Stimulated activated CD4-positive, alpha-beta T cell treated with anti-CD3 and anti-CD28 coated beads, TNF-alpha, amount 100 ng/mL, for 4 hours (primary cell): ENCODE measurements around the gene PPA2.
"Not testable (repeated sequence)": the region's sequence is repeated elsewhere in the genome, so short reads cannot be mapped to it uniquely, and the experiment has no call there.

Experiments used
- DNase-seq, 3 experiments: peaks; one replicate each; pipeline ENCODE4 v3.0.0-alpha.2; 2020; ENCODE audit warnings: low read depth in 3 of 3

The PPA2 gene

DNA sequence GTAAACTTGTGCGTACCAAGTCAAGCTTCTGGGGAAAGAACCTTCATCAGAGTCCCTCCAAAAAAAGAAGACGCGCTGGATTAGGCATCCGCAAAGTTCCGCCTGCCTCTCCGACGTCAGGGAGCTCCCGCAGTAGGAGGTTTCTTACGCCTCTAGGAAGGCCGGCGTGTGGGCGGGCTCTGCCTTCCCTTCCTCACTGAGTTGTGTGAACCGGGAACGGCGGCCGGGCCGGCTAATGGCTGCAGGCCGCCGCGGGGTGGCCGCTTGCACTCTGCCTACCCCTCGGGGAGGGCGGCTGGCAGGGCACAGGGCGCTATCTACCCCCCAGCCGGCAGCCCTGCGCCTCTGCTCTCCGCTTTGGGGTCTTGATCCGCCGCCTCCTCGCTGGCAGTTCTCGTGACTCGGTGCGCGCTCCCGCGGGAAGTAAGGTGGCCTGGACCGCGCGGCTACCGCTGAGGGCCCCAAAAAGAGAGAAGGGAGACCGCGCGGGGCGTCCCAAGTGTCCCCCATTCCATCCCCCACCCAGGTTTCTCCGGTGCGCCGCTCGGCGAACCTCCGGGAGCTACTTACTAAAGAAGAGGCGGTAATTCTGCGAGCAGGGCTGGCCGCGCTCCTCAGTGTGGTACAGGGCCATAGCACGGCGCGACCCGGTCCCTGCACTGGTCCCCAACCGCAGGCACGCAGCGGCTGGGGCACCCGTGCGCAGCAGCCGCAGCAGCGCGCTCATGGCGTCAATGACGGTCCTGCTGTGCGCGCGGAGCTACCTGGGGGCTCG lies at the start of gene PPA2:
TSS of gene PPA2 (minus strand) at position 739 of the 775 bp plus-strand sequence. CDS start at position 727, 12 bp downstream.
- DNase-seq = peak; percentile 53 to 66 (median 62)

DNA sequence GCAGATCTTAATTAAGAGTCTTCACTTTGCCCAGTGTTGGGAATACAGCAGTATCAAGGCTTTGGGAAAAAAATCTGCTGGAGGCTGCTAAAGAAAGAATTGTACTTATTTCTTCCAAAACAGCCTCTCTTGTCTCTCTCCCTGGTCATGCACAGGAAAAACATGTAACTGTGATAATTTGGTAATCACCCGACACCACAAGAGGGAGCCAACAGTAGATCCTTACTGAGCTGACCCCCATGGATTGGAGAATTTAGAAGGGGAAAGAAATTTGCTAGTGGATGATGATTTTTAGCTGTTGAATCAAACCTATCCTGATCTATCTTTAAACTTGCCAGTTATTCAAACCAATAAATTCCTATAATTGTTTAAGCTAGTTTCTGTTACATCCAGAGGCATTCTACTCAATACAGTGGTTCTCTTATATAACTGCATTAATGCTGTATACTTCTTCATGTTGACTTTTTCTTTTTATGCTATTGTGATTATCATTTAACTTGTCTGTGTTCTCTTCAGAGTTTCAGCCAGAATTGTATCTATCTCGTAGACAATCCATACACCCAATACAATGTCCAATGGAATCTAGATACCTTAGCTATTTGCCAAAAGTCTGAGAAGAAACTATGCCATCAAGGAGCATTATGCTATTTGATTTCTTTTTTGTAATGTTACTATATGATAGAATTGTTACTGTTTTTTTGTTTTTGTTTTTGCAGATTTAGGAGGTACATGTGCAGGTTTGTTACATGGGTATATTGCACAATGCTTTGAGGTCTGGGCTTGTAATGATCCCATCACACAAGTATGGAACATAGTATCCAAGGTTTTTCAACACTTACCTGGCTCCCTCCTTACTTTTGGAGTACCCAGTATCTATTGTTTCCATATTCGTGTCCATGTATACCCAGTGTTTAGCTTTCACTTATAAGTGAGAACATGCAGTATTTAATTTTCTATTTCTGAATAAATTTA lies 47.2 kb upstream of the PPA2 start:
- no peak for DNase-seq

DNA sequence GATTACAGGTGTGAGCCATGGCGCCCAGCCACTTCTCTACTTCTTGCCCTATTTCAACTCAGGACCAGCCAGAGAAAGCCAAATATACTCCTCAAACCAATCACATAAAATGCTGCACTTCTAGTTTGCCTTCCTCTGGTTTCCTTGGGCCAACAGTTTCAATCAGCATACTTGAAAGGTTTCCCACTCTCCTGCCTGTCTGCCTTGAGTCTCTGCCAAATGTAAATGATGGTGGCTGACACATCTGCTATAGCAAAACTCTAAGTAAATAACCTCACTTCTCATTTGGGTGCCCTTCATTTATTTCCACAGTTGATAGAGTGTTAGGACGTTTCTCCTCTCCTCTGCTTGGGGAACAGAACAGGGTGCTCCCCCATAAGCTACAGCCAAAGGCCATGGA lies 36.4 kb upstream of the PPA2 start:
- no peak for DNase-seq

DNA sequence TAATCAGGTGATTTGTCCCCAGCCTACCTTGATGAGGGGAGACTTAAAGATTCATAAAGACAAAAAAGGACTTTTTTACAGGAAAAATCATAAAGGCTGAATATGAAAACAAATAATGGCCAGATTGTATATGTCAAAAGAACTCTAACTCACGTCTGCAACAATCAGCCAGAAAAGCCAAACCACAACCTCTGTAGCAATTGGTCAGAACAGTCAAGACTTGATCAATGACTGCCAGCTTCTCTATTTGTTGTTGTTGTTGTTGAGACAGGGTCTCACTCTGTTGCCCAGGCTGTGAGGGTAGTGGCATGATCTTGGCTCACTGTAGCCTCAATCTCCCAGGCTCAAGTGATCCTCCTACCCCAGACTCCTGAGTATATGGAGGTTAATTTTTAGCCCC lies 35.9 kb upstream of the PPA2 start:
- DNase-seq = no peak

DNA sequence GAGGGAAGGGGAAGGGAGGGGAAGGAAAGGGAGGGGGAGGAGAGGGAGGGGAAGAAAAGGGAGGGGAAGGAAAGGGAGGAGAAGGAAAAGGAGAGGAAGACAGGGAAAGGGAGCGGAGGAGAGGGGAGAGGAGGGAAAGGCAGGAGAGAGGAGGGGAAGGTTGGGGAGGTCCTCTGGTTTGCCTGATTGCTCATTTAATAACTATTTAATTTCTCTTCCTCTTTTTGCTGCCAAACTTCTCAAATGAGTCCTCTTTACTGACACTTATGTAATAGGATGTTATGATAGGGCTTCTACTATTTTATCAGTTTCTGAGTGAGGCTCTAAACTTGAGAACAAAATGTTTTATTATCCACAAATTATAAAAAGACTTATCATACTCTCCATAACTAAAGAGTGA lies 35.4 kb upstream of the PPA2 start:
- DNase-seq = no peak

DNA sequence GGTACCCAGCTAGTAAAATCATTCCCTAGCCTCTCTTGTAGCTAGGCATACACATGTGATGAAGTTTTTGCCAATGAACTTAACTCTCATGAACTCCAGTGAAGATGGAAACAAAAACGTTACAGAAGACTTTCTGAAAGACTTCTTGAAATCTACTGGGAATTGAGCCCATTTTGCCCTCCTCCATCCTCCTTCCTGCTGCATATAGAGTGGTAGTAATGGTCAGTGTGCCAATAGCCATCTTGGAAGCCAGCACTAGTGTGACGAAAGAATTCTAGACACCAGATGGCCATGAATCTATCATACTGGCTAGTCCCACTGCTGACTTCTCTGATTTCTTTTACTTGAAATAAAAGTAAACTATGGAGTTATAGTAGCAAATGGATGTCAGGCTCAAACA lies 30.9 kb upstream of the PPA2 start:
- DNase-seq = no peak

DNA sequence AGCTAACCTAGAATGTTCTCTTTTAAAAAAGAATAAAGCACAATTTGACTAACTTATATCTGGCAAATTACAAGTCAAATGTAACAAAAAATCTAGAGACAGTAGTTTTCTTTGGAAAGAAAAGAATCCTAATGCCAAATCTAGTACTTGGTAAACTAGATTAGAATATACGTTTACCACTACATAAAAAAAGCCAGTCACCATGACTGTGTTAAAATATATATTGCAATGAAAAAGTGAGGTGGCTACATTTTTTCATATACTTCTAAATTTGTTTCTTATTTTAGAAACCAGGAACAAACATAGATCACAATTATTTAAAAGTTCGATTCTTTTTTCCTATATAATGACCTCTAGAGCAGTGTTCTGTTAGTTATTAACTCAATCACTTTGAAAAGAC lies 29.6 kb upstream of the PPA2 start:
- no peak for DNase-seq

DNA sequence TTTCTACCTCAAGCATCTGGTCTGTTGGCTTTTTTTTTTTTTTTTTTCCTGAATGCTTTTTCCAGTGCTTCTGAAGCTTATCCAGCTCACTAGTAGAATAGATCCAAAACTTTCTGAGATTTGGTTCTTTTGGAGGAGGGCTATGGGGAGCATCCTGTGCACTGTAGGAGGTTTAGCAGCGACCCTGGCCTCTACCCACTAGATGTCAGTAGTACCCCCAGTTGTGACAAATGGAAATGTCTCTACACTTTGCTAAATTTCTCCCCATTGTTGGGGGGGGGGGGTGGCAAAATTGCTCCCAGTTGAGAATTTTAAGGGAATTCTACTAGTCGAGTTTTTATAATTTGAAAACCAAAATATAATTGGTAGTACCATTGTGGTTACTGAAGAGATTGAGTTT lies 23.0 kb upstream of the PPA2 start:
- no peak for DNase-seq

DNA sequence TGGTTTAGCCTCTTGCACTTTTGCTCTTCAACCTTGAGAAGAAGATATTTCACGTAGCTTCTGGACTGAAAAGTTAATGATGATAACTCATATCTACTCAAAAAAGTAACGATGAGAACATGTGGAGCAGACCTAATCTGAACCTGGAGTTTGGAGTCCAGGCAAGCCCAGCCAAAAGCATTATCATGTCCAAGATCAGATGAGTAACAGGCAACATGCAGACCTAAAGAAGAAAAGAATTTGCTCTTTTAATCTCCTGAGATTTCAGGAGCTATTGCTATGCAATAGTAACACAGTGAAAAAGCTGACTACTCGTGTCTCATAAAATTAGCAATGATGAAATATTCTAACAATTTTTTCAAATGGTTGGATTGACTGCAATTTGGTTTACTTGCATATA lies 21.8 kb upstream of the PPA2 start:
- no peak for DNase-seq

DNA sequence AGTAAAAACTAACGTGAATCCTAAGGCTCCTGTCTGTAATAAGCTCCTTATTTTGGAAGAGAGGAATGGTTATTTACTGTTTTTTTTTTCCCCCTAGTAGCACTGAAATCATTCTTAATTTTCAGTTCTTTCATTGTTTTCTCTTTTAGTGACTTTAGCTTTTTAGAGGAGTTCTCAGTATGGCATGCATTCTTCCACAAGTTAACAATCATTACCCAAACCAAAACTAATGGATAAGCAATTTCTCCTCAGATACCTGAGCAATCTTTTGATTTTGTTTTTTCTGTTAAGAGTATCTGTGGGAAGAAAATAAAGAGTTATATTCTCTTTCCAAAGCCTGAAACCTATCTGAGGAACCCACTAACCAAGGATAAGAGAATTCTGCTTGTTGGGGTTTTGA lies 16.7 kb upstream of the PPA2 start:
- no peak for DNase-seq

DNA sequence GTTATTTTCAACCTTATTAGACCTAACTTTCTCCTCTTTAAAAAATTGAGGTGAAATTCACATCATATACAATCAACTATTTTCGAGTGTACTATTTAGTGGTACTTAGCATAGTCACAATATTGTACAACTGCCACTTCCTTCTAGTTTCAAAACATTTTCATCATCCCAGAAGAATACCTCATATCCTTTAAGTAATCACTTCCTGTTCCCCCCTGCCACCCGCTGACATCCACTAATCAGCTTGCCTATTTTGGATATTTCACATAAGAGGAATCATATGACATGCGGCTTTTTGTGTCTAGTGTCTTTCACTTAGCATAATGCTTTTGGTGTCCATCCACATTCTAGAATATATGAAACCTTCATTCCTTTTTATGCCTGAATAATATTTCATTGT lies 10.0 kb upstream of the PPA2 start:
- DNase-seq = no peak

DNA sequence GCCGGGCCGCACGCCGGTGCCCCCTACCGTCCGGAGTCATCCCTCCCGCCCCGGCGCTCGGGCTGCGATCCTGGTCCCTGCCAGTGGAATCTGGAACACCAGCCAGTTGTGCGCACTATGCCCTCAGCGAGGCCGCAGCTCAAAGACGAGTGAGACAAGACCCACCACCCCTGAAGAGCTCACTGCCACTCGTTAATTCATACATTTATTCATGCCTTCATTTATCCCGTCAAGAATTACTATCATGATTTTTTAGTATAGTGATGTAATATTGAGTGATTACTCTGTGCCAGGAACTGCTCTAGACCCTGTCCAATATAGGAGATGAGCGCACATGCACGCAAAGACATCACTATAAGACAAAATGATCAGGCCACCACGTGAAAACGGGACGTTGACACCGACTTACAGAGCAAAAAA lies 247 bp upstream of the PPA2 start:
- peak in 2 of 3 experiments; percentile 70 to 75 for DNase-seq

DNA sequence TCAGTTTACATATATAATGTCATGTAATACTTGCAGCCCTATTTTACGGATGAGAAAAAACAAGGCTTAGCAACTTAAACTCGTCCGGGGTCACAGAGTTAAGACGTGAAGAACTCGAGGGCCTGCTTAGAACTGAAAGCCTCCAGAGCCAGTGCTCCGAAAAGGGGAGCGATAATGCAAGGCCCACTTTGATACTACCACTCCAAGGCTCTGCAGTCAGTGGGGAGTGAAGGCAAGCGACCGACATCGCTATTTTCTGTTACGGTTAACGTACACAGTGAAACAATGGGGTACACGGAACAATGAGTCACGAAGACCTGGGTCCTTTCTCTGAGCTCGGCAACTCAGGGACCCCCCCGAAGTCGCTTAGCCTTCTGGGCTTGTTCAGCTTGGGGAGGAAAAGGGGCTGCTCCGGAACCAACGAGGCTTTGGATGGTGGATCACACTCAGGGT lies 965 bp downstream of the PPA2 start:
- DNase-seq = peak in 1 of 3 experiments; percentile 40

DNA sequence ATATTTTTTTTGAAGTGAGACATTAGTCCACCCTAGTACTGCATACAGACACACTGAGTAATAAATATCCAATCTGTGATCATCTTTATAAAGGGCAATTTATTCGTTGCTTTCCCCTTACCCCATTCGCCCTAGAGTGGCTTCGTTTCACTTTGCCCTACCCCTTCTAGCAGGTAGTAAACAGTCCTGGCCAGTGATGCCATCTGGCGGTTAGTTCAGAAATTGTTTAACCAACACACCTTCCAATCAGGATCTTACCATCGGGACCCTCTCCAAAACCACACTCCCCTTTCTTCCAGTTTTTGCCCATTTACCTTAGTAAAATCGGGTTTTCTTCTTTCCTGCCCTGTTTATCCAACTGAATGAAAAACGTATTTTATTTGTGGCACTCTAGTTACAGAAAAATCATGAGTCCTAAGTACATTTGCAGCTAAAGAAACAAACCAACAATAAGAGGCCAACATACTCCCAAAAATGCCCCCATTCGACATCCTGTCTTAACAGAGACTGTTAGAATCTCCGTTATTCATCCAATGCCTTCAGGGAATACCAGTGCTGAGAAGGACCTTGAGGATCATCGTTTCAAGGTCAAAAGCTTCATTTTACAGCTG lies 2.2 kb downstream of the PPA2 start:
- peak; percentile 18 to 48 (median 42) for DNase-seq

DNA sequence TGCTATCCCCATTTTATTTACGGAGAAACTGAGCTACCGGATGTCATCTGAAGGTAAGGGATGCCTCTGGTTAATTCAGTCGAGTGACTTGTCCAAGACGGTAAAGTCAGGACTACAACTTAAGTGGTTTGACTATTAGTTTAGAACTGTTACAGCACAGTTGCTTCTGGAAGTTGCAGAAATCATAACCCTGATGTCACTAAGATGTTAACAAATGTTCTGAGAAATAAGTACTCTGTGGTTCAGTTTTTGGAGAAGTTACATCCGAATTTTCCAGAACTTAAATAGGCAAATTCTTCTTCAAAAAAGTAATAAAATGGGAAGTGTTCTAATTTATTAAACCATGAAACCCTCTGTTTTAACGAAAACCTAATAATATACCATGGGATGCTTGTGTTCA lies 3.1 kb downstream of the PPA2 start:
- no peak for DNase-seq

DNA sequence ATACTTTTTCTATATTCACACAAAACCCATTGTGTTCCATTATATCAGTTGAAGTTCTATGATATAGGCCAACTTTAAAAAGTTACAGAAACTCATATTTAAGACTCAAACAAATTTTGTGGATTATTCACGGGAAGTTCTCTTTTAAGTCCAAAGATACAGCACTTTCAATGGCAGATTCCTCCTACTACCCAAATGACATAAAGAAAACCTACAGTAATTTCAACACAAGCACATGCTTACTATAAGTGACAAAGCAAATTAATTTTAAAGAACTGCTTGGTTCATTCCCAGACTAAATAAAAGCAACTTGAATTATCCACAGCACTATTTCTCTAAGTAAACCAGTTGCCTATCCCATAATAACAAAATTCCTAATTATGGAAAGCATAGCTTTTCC lies 4.1 kb downstream of the PPA2 start:
- DNase-seq = no peak

DNA sequence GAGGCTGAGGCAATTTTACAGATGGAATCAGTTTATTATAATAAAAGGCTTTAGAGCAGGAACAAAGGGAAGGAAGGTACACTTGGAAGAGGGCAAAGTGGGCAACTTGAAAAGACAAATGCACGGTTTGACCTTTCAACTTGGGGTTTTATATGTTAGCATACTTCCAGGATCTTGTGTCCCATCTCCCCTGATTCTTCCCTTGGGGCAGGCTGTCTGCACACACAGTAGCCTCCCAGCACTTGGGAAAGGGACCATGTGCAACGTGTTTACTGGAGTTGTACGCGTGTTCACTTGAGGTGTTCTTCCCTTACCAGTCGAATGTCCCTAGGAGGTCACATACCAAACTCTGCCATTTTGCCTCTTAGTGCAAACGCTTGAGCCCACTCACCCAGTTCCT lies 7.3 kb downstream of the PPA2 start:
- no peak for DNase-seq

DNA sequence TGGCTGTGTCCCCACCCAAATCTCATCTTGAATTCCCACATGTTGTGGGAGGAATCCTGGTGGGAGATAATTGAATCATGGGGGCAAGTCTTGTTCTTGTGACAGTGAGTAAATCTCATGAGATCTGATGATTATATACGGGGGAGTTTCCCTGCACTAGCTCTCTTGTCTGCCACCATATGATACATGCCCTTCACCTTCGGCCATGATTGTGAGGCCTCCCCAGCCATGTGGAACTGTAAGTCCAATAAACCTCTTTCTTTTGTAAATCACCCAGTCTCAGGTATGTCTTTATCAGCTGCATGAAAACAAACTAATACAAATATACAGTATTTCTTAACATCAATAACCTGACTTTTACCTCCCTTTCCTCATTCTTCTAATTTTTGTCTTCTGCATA lies 9.3 kb downstream of the PPA2 start:
- DNase-seq = not testable (repeated sequence)

DNA sequence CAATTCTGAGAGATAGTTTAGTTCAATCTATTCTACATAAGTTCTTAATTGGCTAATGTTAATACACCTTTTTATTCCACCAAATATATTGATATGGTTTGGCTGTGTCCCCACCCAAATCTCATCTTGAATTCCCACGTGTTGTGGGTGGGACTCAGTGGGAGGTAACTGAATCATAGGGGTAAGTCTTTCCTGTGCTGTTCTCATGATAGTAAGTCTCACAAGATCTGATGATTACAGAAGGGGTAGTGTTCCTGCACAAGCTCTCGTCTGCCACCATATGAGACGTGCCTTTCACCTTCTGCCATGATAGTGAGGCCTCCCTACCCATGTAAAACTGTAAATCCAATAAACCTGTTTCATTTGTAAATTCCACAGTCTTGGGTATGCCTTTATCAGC lies 11.3 kb downstream of the PPA2 start:
- no peak for DNase-seq

DNA sequence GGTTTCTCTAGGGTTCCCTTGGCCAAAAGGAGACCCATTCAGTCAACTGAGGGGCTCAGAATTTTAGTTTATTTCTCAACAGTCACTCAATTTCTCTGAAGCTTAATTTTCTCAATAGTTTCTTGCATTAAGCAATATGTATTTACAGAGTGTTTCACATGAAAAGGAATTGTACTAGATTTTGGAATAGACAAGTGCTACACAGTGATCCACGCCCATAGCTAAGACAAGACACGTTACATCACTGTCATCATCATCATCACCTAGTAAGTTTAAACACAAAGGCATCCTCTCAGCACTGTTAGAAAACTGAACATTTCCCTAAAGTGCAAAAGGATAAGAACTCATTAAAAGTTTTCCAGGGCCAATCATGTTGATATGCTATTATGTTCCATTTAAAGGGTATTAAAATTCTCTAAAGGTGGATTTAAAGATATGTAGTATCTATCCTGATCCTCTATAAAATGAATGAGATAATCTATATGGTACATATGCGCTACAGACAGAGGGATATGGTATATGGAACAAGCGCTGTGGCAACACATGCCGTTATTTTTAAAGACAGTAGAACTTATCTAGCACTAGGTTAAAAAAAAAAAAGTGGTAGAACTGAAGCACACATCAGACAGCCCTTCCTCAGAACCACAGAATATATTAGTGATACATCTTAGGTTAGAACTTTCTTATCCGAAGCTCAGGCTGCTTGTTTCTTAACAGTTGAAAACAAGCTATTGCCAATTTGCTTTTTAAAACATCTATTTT lies 12.1 kb downstream of the PPA2 start:
- DNase-seq = no peak

DNA sequence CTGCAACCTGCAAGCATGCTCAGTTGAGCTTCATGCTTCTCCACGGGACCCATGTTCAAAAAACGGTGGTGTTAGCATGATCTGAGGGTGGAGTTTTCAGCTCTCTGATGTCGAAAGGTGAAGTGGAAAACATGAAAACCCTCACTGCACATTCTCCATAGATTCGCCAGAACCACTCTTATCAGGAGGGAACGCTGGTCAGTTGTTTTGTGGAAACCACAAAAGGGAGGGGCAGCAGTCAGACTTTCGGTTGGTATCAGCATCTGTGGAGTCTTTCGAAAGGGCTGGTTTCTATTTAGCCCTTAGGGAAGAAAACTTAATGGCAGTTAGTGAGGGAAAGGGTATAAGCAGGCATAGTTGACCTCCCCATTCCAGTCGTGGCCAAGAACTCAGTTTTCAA lies 12.6 kb downstream of the PPA2 start:
- DNase-seq = no peak

DNA sequence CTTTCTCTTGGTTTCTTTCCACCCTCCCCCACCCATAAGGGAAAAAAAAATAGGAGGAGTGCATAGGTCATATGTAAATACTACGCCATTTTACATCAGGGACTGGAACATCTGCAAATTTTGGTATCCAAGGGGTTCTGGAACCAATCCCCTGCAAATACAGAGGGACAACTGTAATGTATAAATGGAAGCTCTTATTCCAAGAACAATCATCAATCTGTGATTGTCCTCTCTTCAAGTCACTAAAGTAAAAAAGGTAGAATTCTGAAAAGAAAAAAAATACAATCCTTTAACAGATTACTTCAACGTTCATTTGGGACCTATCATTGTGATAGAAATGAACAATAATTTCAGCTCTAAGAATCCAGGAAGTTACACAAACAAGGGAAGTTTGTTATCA lies 13.6 kb downstream of the PPA2 start:
- no peak for DNase-seq
